Mesendoderm (in vitro differentiated cells): ENCODE measurements around the gene OR8G5.
"Not testable (repeated sequence)": the region's sequence is repeated elsewhere in the genome, so short reads cannot be mapped to it uniquely, and the experiment has no call there.

Experiments used
- DNase-seq: peaks from one replicate; pipeline ENCODE4 v3.0.0; 2013
- H2AK5ac ChIP-seq: 2 replicates; pipeline ENCODE4 v1.6.1; 2013; ENCODE audit warnings: low read length, inconsistent platforms
- H2BK120ac ChIP-seq: 2 replicates; pipeline ENCODE4 v1.6.1; 2013; ENCODE audit warnings: low read depth, mild to moderate bottlenecking, low read length, moderate library complexity, mixed read lengths
- H2BK15ac ChIP-seq: replicated peaks from 2 replicates; pipeline ENCODE4 v1.6.1; 2013; ENCODE audit warnings: low read depth, mild to moderate bottlenecking, moderate library complexity
- H2BK5ac ChIP-seq: 2 replicates; pipeline ENCODE4 v1.6.1; 2013; ENCODE audit warnings: low read length, inconsistent platforms
- H3K18ac ChIP-seq: 2 replicates; pipeline ENCODE4 v1.6.1; 2013; ENCODE audit warnings: mild to moderate bottlenecking, low read length, mixed read lengths
- H3K23ac ChIP-seq: one replicate; pipeline ENCODE4 v1.6.1; 2013; ENCODE audit warnings: low read length
- H3K27ac ChIP-seq: 2 replicates; pipeline ENCODE4 v1.5.1; 2013; ENCODE audit warnings: low read depth, mild to moderate bottlenecking, inconsistent platforms, low read length, moderate library complexity
- H3K27me3 ChIP-seq: 2 replicates; pipeline ENCODE4 v1.6.1; 2013; ENCODE audit warnings: low read length, control low read depth, mild to moderate bottlenecking, inconsistent platforms; ENCODE audit not compliant: insufficient read depth, poor library complexity
- H3K36me3 ChIP-seq: 2 replicates; pipeline ENCODE4 v1.6.1; 2013; ENCODE audit warnings: low read length, inconsistent platforms; ENCODE audit not compliant: control insufficient read depth, insufficient read depth
- H3K4ac ChIP-seq: one replicate; pipeline ENCODE4 v1.6.1; 2013; ENCODE audit warnings: low read depth, mild to moderate bottlenecking, low read length, moderate library complexity
- H3K4me1 ChIP-seq: 2 replicates; pipeline ENCODE4 v1.6.1; 2013; ENCODE audit warnings: low read depth, low read length, inconsistent platforms; ENCODE audit not compliant: control insufficient read depth
- H3K4me2 ChIP-seq: 2 replicates; pipeline ENCODE4 v1.6.1; 2013; ENCODE audit warnings: low read length
- H3K4me3 ChIP-seq: 2 replicates; pipeline ENCODE4 v1.5.1; 2013; ENCODE audit warnings: mild to moderate bottlenecking, low read length
- H3K56ac ChIP-seq: one replicate; pipeline ENCODE4 v1.6.1; 2013; ENCODE audit warnings: low read length
- H3K79me1 ChIP-seq: 2 replicates; pipeline ENCODE4 v1.6.1; 2013; ENCODE audit warnings: low read length, inconsistent platforms
- H3K79me2 ChIP-seq: 2 replicates; pipeline ENCODE4 v1.6.1; 2013; ENCODE audit warnings: mild to moderate bottlenecking, low read length; ENCODE audit not compliant: control insufficient read depth, insufficient read depth
- H3K9ac ChIP-seq: 2 replicates; pipeline ENCODE4 v1.6.1; 2013; ENCODE audit warnings: low read length, inconsistent platforms
- H4K5ac ChIP-seq: one replicate; pipeline ENCODE4 v1.6.1; 2013; ENCODE audit warnings: low read length
- H4K8ac ChIP-seq: one replicate; pipeline ENCODE4 v1.6.1; 2013; ENCODE audit warnings: low read depth, mild to moderate bottlenecking, control low read depth, low read length, moderate library complexity
- WGBS: extraction: QIAGEN DNeasy Blood & Tissue Kit; methylation state at CpG from one replicate; pipeline ENCODE4 v1.1.7; 2013; ENCODE audit warnings: low lambda C conversion rate, missing lambda C conversion rate; ENCODE audit not compliant: insufficient coverage; ENCODE audit errors: extremely low coverage; 5-methylcytosine and 5-hydroxymethylcytosine counted together

OR8G5 gene

DNA sequence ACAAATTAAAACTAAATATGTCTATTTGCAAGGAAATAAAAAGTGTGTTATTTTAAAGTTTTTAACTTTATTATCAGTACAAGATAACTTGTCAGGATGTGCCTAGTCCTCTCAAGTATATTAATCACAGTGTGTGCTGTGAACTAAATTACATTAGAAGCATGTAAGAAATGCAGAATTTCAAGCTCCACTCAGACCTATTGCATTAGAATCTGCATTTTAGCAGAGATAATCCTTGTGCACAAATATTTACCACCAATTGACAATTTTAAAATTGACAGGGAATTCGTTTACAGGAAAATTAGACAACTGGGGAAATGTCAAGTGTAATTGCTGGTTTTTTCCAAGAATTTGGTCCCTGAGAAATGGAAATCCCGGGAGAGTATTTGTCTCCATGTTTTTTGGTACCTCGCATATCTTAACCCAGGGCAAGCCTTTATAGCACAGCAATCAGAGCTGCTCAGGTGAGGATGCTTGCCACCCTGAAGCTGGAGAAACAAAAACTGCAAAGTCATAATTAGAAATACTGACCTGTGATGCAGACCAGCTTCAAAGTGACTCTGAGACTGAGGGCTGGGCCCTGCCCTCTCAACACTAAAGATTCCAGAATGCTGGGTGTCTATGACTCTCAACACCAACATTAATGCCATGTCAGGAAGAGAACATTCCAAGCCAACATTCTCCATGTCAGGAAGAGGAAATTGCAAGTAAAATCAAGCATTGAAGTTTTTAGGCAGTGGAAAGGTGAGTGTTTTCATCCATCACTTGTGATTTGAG, 15.4 kb upstream of the OR8G5 start, which contains the start of gene OR8G1:
Gene OR8G1 (plus strand): TSS at position 475 of the 777 bp plus-strand sequence. CDS start 8,581 bp downstream, outside the sequence.
- no peaks in the 10 kb centered on the region for H3K27me3 ChIP-seq
- peak; percentile 3 for DNase-seq
- H4K5ac ChIP-seq: no peak within 1 kb of the TSS
- no peak within 1 kb of the TSS for H2AK5ac ChIP-seq
- no peak within 1 kb of the TSS for H3K4me2 ChIP-seq
- no peak within 1 kb of the TSS for H3K56ac ChIP-seq
- H4K8ac ChIP-seq: no peak within 1 kb of the TSS
- H3K27ac ChIP-seq: no peak within 1 kb of the TSS
- no peak within 1 kb of the TSS for H3K9ac ChIP-seq
- no peaks in the 10 kb centered on the region for H3K36me3 ChIP-seq
- H2BK120ac ChIP-seq: no peak within 1 kb of the TSS
- H2BK5ac ChIP-seq: no peak within 1 kb of the TSS
- H3K23ac ChIP-seq: no peak within 1 kb of the TSS
- H3K4ac ChIP-seq: no peak within 1 kb of the TSS
- H3K79me2 ChIP-seq: no peaks in the 10 kb centered on the region
- no peak within 1 kb of the TSS for H2BK15ac ChIP-seq
- no peaks in the 10 kb centered on the region for H3K79me1 ChIP-seq
- no peaks in the 10 kb centered on the region for H3K4me1 ChIP-seq
- no peak within 1 kb of the TSS for H3K4me3 ChIP-seq
- no CpG with 5 or more reads among the region's 3 CpGs for WGBS
- no peak within 1 kb of the TSS for H3K18ac ChIP-seq

- not testable (repeated sequence) for H4K8ac ChIP-seq, H3K4me3 ChIP-seq, H3K56ac ChIP-seq, H3K4ac ChIP-seq, H2BK120ac ChIP-seq, H3K18ac ChIP-seq, H3K4me2 ChIP-seq, H3K23ac ChIP-seq, H3K27me3 ChIP-seq, H4K5ac ChIP-seq, H3K79me1 ChIP-seq, H3K4me1 ChIP-seq, H3K79me2 ChIP-seq, H2AK5ac ChIP-seq, H3K36me3 ChIP-seq, H3K9ac ChIP-seq, H2BK15ac ChIP-seq, H3K27ac ChIP-seq, DNase-seq, H2BK5ac ChIP-seq
- no CpG with 5 or more reads among the region's 3 CpGs for WGBS
Measured at GRCh38 chr11:124249869-124250268, 6.3 kb upstream of the OR8G5 start.

DNA sequence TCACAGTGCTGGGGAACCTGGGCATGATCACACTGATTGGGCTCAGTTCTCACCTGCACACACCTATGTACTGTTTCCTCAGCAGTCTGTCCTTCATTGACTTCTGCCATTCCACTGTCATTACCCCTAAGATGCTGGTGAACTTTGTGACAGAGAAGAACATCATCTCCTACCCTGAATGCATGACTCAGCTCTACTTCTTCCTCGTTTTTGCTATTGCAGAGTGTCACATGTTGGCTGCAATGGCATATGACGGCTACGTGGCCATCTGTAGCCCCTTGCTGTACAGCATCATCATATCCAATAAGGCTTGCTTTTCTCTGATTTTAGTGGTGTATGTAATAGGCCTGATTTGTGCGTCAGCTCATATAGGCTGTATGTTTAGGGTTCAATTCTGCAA, 8.9 kb downstream of the OR8G5 start:
- H3K27ac ChIP-seq, H3K18ac ChIP-seq, H3K36me3 ChIP-seq, H3K79me1 ChIP-seq, H2BK15ac ChIP-seq, H3K23ac ChIP-seq, H4K5ac ChIP-seq, H2AK5ac ChIP-seq, DNase-seq, H3K56ac ChIP-seq, H3K4me2 ChIP-seq, H3K4ac ChIP-seq, H4K8ac ChIP-seq, H2BK120ac ChIP-seq, H3K79me2 ChIP-seq, H3K4me3 ChIP-seq, H3K4me1 ChIP-seq, H3K9ac ChIP-seq, H2BK5ac ChIP-seq, H3K27me3 ChIP-seq: not testable (repeated sequence)
- no CpG with 5 or more reads among the region's 4 CpGs for WGBS

DNA sequence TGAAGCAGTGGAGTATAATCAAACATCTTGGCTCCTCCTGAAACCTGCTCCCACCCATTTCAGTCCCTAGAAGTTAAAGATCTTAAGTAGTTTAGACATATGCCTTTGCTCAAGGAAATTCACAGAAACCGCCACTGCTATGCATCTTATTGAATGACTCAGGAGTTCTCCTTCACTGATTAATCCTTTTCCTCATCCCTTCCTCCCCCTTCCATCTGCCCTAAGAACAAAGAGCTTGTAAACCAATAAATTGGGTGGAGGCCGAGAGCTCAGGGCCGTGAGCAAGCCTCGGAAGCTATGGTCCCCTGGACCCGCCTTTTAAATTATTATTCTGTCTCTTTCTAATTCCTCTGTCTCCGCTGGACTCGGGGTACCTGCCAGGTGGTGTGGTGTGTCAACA, 14.7 kb downstream of the OR8G5 start:
- not testable (repeated sequence) for H3K79me2 ChIP-seq, H3K4me3 ChIP-seq, H3K27ac ChIP-seq, H4K5ac ChIP-seq, H3K56ac ChIP-seq, H3K4me2 ChIP-seq, H3K36me3 ChIP-seq, H3K27me3 ChIP-seq, H3K18ac ChIP-seq, DNase-seq, H2BK120ac ChIP-seq, H3K23ac ChIP-seq, H3K9ac ChIP-seq, H4K8ac ChIP-seq, H2AK5ac ChIP-seq, H3K79me1 ChIP-seq, H3K4me1 ChIP-seq, H3K4ac ChIP-seq, H2BK15ac ChIP-seq, H2BK5ac ChIP-seq
- no CpG with 5 or more reads among the region's 7 CpGs for WGBS

- Histone ChIP-seq H2BK120ac (no peak overlapping the region), H3K18ac (no peak overlapping the region), H4K5ac (no peak overlapping the region), H3K56ac (no peak overlapping the region), H3K4me1 (no peaks in the 10 kb centered on the region), H3K79me2 (no peaks in the 10 kb centered on the region), H2BK15ac (no peak overlapping the region), H3K36me3 (no peaks in the 10 kb centered on the region), H3K4me2 (no peak overlapping the region), H3K27ac (no peak overlapping the region), H2BK5ac (no peak overlapping the region), H3K4ac (no peak overlapping the region), H4K8ac (no peak overlapping the region), H3K79me1 (no peaks in the 10 kb centered on the region), H3K4me3 (no peak overlapping the region), H2AK5ac (no peak overlapping the region), H3K23ac (no peak overlapping the region), H3K27me3 (no peaks in the 10 kb centered on the region), H3K9ac (no peak overlapping the region)
- WGBS: no CpG with 5 or more reads among the region's 2 CpGs
- no peak for DNase-seq
Measured at GRCh38 chr11:124274000-124274399, 17.8 kb downstream of the OR8G5 start.

GRCh38 chr11:124276081-124276480, 19.9 kb downstream of the OR8G5 start:
- Histone ChIP-seq H3K4me3 (no peak overlapping the region), H2BK15ac (no peak overlapping the region), H3K27ac (no peak overlapping the region), H3K9ac (no peak overlapping the region), H2AK5ac (no peak overlapping the region), H3K79me2 (no peaks in the 10 kb centered on the region), H3K4me2 (no peak overlapping the region), H3K56ac (no peak overlapping the region), H2BK120ac (no peak overlapping the region), H3K36me3 (no peaks in the 10 kb centered on the region), H3K18ac (no peak overlapping the region), H4K8ac (no peak overlapping the region), H3K79me1 (no peaks in the 10 kb centered on the region), H3K4ac (no peak overlapping the region), H4K5ac (no peak overlapping the region), H3K27me3 (no peaks in the 10 kb centered on the region), H3K4me1 (no peaks in the 10 kb centered on the region), H2BK5ac (no peak overlapping the region), H3K23ac (no peak overlapping the region)
- DNase-seq: no peak
- no CpG with 5 or more reads among the region's 1 CpG for WGBS
